Naive thymus-derived CD8-positive, alpha-beta T cell (primary cell): ENCODE results near the gene CHEK2. TPM values are rescaled to one million over a fixed set of nuclear protein-coding genes. Genes with fewer than 3 reads are reported as not detected.
A peak's percentile ranks its signal among the peaks of the same experiment; 100 is the strongest.

Experiments used
- ATAC-seq, 2 donors: fragments of 150-1000 bp; cut with Tn5 transposase in 1 of 2; sonication (Bioruptor Pico), chemical (Tn5 transposase) in 1 of 2; 1 replicate in 1 of 2; 2 replicates in 1 of 2; pipeline ENCODE4 v1.10.0; 2021; ENCODE audit warnings: mild to moderate bottlenecking in 2 of 2, moderate library complexity in 2 of 2
- POLR2A ChIA-PET: fragments of 350-600 bp; sonication (Branson Sonifier 250); formaldehyde crosslinking; loops from one replicate; lab custom pipeline; 2021; ENCODE audit warnings: antibody characterized with exemption; lab: Charles Lee
- DNase-seq, 10 donors: peaks; one replicate each; pipeline versions ENCODE4 v3.0.0 to v3.0.0-alpha.2; 2020 to 2022
- H3K27ac Mint-ChIP-seq, 10 donors: one replicate each; pipeline ENCODE4 v1.8.0; 2020 to 2022; ENCODE audit warnings: mild to moderate bottlenecking in 10 of 10, mixed read lengths in 10 of 10, moderate library complexity in 4 of 10, inconsistent platforms in 1 of 10
- H3K27me3 Mint-ChIP-seq, 5 donors: one replicate each; pipeline ENCODE4 v1.8.0; 2021 to 2022; ENCODE audit warnings: mixed read lengths in 5 of 5
- H3K36me3 Mint-ChIP-seq, 3 donors: one replicate each; pipeline ENCODE4 v1.8.0; 2020 to 2022; ENCODE audit warnings: mixed read lengths in 3 of 3, mild to moderate bottlenecking in 2 of 3, inconsistent platforms in 1 of 3
- H3K4me1 Mint-ChIP-seq, 4 donors: one replicate each; pipeline ENCODE4 v1.8.0; 2021 to 2022; ENCODE audit warnings: mixed read lengths in 4 of 4
- H3K4me3 Mint-ChIP-seq, 10 donors: one replicate each; pipeline ENCODE4 v1.8.0; 2020 to 2022; ENCODE audit warnings: mild to moderate bottlenecking in 10 of 10, mixed read lengths in 10 of 10, moderate library complexity in 6 of 10, inconsistent platforms in 1 of 10
- H3K9me3 Mint-ChIP-seq, 9 donors: one replicate each; pipeline ENCODE4 v1.8.0; 2020 to 2022; ENCODE audit warnings: mixed read lengths in 9 of 9, mild to moderate bottlenecking in 3 of 9, inconsistent platforms in 1 of 9, moderate library complexity in 1 of 9
- polyA plus RNA-seq, 3 donors: library from polyadenylated mRNA; unstranded; fragments of 300-500 nt; fragmentation: Illumina TruSeq; gene quantifications; one replicate each; pipeline ENCODE4 v1.2.3, GENCODE V29; 2021
- total RNA-seq, 8 experiments: library from RNA in 2 of 8; stranded (reverse) in 2 of 8; gene quantifications; one replicate each; pipeline ENCODE4 v1.2.3 and lab custom pipeline; 2021 to 2026

CHEK2 gene
- total RNA-seq, result 1 to 10 TPM; 6.9 to 7.7 TPM
- polyA plus RNA-seq, result 10 to 100 TPM in 1 of 3 donors, 1 to 10 TPM in 2; 6.7 to 10.1 (median 7.9) TPM
- total RNA-seq (lab: John Stamatoyannopoulos, UW), result 2.6 to 10.8 (median 3.8) reads per million in 6 experiments

DNA sequence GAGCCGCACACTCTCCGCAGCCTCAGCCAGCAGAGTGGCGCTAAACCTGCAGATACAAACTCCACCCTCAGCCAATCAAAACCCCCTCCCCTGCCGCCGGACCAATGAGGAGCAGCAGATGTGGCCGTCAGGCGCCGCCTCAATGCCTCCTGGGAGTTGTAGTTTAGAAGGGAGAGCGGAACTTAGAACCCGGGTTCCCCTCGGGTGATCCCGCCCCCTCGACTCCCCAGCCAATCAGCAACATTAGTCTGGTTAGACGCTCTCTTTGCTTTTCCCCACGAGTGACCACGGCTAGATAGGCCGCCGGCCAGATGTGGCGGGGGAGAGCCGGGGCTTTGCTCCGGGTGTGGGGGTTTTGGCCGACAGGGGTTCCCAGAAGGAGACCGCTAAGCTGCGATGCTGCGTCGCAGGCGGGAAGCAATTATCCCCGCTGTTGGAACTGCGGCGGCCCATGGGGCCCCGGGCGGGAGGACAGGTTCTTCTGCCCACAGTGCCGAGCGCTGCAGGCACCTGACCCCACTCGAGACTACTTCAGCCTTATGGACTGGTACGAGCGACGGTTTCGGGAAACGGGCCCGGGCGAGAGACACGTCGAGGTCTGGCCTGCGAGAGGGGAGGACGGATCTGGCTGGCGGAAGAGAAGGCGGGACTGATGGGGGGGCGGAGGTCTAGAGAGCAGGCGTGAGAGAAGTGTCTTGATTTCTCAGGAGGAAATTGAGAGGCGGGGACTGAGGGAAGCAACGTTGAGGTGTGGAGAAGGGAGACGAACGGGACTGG, at the start of gene CHEK2, which contains the start of gene HSCB:
Gene CHEK2, minus strand, starts transcription at position 36 of the 777 bp plus-strand sequence. CDS start 7,099 bp downstream, outside the sequence.
Gene HSCB, plus strand, starts transcription at position 255 of the 777 bp plus-strand sequence. Its CDS starts 57 bp downstream, at position 312.
- Mint-ChIP-seq H3K4me3 (peak within 1 kb of the TSS; percentile 79 to 99 (median 91)), H3K36me3 (peaks cover 0 to 32% (median 11%) of the 10 kb centered on the region in 3 donors), H3K9me3 (no peaks in the 10 kb centered on the region), H3K27me3 (no peaks in the 10 kb centered on the region), H3K4me1 (peaks cover 22 to 35% (median 27%) of the 10 kb centered on the region in 4 donors), H3K27ac (peak within 1 kb of the TSS; percentile 81 to 98 (median 92))
- ATAC-seq (peak; percentile 92 to 94), DNase-seq (peak; percentile 87 to 99 (median 96))
- POLR2A ChIA-PET, result interaction anchor here (1.0 to 1.7 kb wide), 5 partner anchors 31 to 81 kb away, joined by 3 to 7 read pairs (median 4); partner anchors contain the start of genes CCDC117 and XBP1

DNA sequence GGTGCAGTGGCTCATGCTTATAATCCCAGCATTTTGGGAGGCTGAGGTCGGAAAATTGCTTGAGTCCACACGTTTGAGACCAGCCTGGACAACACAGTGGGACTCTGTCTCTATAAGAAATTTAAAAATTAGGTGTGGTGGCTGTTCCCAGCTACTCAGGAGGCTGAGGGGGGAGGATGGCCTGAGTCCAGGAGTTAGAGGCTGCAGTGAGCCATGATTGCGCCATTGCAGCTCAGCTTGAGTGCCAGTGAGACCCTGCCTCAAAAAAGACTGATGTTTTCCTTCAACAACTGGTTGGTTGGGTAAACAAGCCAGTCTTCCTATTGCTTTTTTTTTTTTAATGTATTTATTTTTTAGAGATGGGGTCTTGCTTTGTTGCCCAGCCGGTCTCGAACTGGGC, 49.5 kb upstream of the CHEK2 start:
- ATAC-seq, result no peak
- peak overlapping the region in 7 of 10 donors; percentile 25 to 79 (median 58) for H3K27ac Mint-ChIP-seq
- H3K27me3 Mint-ChIP-seq, result no peaks in the 10 kb centered on the region
- H3K36me3 Mint-ChIP-seq, result peaks cover 5 to 75% (median 16%) of the 10 kb centered on the region in 3 donors
- no peak overlapping the region for H3K4me3 Mint-ChIP-seq
- H3K9me3 Mint-ChIP-seq, result no peaks in the 10 kb centered on the region
- H3K4me1 Mint-ChIP-seq, result peaks cover 15 to 63% (median 61%) of the 10 kb centered on the region in 4 donors
- DNase-seq, result no peak
- POLR2A ChIA-PET, result interaction anchor here (0.9 to 2.4 kb wide), 4 partner anchors 8 to 36 kb away, joined by 3 to 8 read pairs (median 4); partner anchors contain the start of gene XBP1

DNA sequence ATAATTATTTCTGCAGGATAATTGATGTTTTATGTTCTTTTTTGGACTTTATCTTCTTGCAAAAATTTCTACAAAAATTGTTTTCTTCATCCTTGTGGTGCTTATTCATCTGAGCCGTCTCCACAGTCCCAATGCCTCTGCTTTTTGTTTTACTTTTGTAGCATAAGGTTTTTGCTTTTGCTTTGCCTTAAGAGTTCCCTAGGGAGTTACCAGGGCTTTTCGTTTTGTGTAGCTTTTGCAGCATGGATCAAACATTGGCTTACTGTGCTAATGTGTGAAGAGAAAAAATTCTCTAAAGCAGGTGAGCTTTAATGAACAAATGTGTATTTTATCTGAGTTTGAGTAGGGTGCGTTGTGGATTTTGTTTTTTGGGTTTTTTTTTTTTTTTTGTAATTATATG, 47.0 kb upstream of the CHEK2 start:
- Mint-ChIP-seq H3K27ac (peak overlapping the region in 4 of 10 donors; percentile 5 to 84 (median 40)), H3K4me3 (no peak overlapping the region), H3K4me1 (peaks cover 5 to 44% (median 39%) of the 10 kb centered on the region in 4 donors), H3K36me3 (peaks cover 4 to 75% (median 6%) of the 10 kb centered on the region in 3 donors), H3K27me3 (no peaks in the 10 kb centered on the region), H3K9me3 (no peaks in the 10 kb centered on the region)
- POLR2A ChIA-PET, result interaction anchor here (0.7 kb wide), 1 partner anchor 12 kb away, joined by 3 read pairs; the partner anchor contains the start of gene XBP1
- ATAC-seq (no peak), DNase-seq (no peak)

- Mint-ChIP-seq H3K9me3 (no peaks in the 10 kb centered on the region), H3K4me1 (peaks cover 5 to 29% (median 15%) of the 10 kb centered on the region in 4 donors), H3K27ac (peak overlapping the region in 5 of 10 donors; percentile 8 to 44 (median 21)), H3K27me3 (no peaks in the 10 kb centered on the region), H3K4me3 (no peak overlapping the region), H3K36me3 (peaks cover 6 to 92% (median 6%) of the 10 kb centered on the region in 3 donors)
- ATAC-seq (no peak), DNase-seq (no peak)
- POLR2A ChIA-PET, result no interaction called here
Observed at GRCh38 chr22:28783786-28784671, 42.4 kb upstream of the CHEK2 start.

DNA sequence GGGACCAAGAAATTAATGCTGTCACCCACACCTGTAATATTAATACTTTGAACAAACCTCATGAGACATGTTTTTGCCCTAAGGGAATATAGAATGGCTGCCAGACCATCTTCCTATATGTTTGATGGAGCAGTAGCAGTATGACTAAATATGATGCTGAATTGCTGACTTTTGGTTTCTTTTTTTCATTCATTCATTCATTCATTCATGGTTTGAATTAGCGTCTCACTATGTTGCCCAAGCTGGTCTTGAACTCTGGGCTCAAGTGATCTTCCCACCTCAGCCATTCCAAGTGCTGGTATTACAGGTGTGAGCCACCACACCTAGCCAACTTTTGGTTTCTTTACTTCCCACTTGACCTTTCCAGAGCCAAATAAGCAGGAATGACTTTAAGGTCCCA, 38.7 kb upstream of the CHEK2 start:
- peaks cover 0 to 91% (median 10%) of the 10 kb centered on the region in 3 donors for H3K36me3 Mint-ChIP-seq
- ATAC-seq (no peak), DNase-seq (no peak)
- H3K4me3 Mint-ChIP-seq, result no peak overlapping the region
- H3K9me3 Mint-ChIP-seq, result no peaks in the 10 kb centered on the region
- no peaks in the 10 kb centered on the region for H3K27me3 Mint-ChIP-seq
- H3K4me1 Mint-ChIP-seq, result peaks cover 9 to 44% (median 33%) of the 10 kb centered on the region in 4 donors
- POLR2A ChIA-PET, result interaction anchor here (0.6 to 2.0 kb wide), 3 partner anchors 18 to 51 kb away, joined by 3 to 6 read pairs (median 6); partner anchors contain the start of gene XBP1
- peak overlapping the region in 2 of 10 donors; percentile 8 to 40 for H3K27ac Mint-ChIP-seq

GRCh38 chr22:28779833-28780232, 38.2 kb upstream of the CHEK2 start:
- no peak for ATAC-seq
- POLR2A ChIA-PET, result interaction anchor here (0.8 to 2.0 kb wide), 3 partner anchors 19 to 51 kb away, joined by 4 to 6 read pairs (median 6); partner anchors contain the start of gene XBP1
- Mint-ChIP-seq H3K27me3 (no peaks in the 10 kb centered on the region), H3K9me3 (no peaks in the 10 kb centered on the region), H3K4me3 (peak overlapping the region in 2 of 10 donors; percentile 13 to 19), H3K4me1 (peaks cover 11 to 49% (median 36%) of the 10 kb centered on the region in 4 donors), H3K36me3 (peaks cover 0 to 91% (median 9%) of the 10 kb centered on the region in 3 donors), H3K27ac (peak overlapping the region in 1 of 10 donors; percentile 40)
- no peak for DNase-seq

DNA sequence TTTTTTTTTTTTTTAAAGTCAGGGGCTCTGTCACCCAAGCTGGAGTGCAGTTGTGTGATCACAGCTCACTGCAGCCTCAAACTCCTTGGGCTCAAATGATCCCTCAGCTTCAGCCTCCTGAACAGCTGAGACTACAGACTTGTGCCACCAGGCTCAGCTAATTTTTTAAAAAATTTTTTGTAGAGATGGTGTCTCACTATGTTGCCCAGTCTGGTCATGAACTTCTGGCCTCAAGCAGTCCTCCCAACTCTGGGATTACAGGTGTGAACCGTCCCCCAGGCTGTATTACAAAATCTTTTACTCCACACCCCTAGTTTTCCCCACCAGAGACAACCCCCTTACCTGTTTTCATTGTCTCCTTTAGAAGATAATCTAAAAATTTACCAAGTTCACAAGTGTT, 32.8 kb upstream of the CHEK2 start:
- ATAC-seq (no peak), DNase-seq (no peak)
- POLR2A ChIA-PET, result interaction anchor here (0.7 kb wide), 1 partner anchor 264 kb away, joined by 5 read pairs; no protein-coding TSS in a partner anchor
- no peaks in the 10 kb centered on the region for H3K27me3 Mint-ChIP-seq
- H3K9me3 Mint-ChIP-seq, result no peaks in the 10 kb centered on the region
- peaks cover 5 to 53% (median 10%) of the 10 kb centered on the region in 3 donors for H3K36me3 Mint-ChIP-seq
- peak overlapping the region in 6 of 10 donors; percentile 37 to 92 (median 79) for H3K27ac Mint-ChIP-seq
- peaks cover 15 to 49% (median 40%) of the 10 kb centered on the region in 4 donors for H3K4me1 Mint-ChIP-seq
- peak overlapping the region; percentile 71 to 100 (median 94) for H3K4me3 Mint-ChIP-seq

- Mint-ChIP-seq H3K4me3 (peak overlapping the region; percentile 91 to 100 (median 96)), H3K36me3 (peaks cover 5 to 46% (median 10%) of the 10 kb centered on the region in 3 donors), H3K27me3 (no peaks in the 10 kb centered on the region), H3K4me1 (peaks cover 15 to 45% (median 37%) of the 10 kb centered on the region in 4 donors), H3K9me3 (peaks cover 0 to 3% (median 0%) of the 10 kb centered on the region in 9 donors), H3K27ac (peak overlapping the region; percentile 88 to 97 (median 94))
- POLR2A ChIA-PET, result interaction anchor here (1.6 to 2.1 kb wide), 3 partner anchors 27 to 56 kb away, joined by 6 to 24 read pairs (median 7); partner anchors contain the start of genes CHEK2, HSCB and XBP1
- DNase-seq (no peak), ATAC-seq (no peak)
Observed at GRCh38 chr22:28773461-28773867, 31.8 kb upstream of the CHEK2 start.

DNA sequence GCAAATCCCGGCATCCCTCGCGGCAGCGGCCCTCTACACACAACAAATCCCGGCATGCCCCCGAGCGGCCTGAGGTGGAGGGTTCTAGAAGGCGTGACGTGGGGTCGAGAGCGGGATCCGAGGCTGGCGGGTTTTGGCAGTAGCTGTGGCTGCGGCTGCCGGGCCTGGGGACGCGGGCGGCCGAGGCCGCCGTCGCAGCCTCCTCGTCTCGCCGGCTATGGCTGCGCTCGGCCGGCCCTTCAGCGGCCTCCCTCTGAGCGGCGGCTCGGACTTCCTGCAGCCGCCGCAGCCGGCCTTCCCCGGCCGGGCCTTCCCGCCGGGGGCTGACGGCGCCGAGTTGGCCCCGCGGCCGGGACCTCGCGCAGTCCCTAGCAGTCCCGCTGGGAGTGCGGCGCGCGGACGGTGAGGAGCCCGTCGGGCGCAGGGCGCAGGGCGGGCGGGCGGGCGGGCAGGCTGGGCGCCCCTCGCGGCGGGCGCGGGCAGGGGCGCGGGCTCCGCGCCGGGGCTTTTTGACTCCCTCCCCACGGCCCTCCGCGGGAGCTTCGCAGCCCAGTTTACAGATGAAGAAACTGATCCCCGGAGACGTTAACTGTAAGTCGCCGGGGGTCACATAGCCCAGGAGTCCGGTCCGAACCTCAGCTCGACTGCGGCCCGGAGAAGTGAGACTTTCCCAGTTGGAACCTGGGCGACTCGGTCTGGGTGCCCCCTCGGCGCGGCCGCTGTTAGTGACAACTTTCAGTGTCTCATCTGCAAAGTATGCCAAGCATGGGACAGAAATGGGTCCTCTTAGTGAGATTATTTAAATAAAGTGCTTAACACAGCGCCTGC, 31.2 kb upstream of the CHEK2 start, which contains the start of gene CCDC117:
Gene CCDC117, plus strand, starts transcription at position 63 of the 828 bp plus-strand sequence. Its CDS starts 155 bp downstream, at position 218.
- H3K4me1 Mint-ChIP-seq, result peaks cover 15 to 40% (median 33%) of the 10 kb centered on the region in 4 donors
- peak within 1 kb of the TSS; percentile 88 to 98 (median 94) for H3K27ac Mint-ChIP-seq
- DNase-seq, result peak; percentile 84 to 96 (median 90)
- POLR2A ChIA-PET, result interaction anchor here (1.0 to 2.1 kb wide), 9 partner anchors 17 to 57 kb away, joined by 3 to 24 read pairs (median 5); partner anchors contain the start of genes CHEK2, HSCB and XBP1
- H3K4me3 Mint-ChIP-seq, result peak within 1 kb of the TSS; percentile 91 to 100 (median 96)
- peaks cover 0 to 3% (median 0%) of the 10 kb centered on the region in 9 donors for H3K9me3 Mint-ChIP-seq
- no peaks in the 10 kb centered on the region for H3K27me3 Mint-ChIP-seq
- peak; percentile 92 to 94 for ATAC-seq
- H3K36me3 Mint-ChIP-seq, result peaks cover 5 to 40% (median 10%) of the 10 kb centered on the region in 3 donors

- peaks cover 0 to 3% (median 0%) of the 10 kb centered on the region in 9 donors for H3K9me3 Mint-ChIP-seq
Observed at GRCh38 chr22:28771195-28771791, 29.7 kb upstream of the CHEK2 start.

More at GRCh38 chr22:28771195-28771791, 29.7 kb upstream of the CHEK2 start:
- Mint-ChIP-seq H3K27me3 (no peaks in the 10 kb centered on the region), H3K27ac (peak overlapping the region in 1 of 10 donors; percentile 5), H3K4me3 (peak overlapping the region in 2 of 10 donors; percentile 50 to 59), H3K4me1 (peaks cover 15 to 35% (median 26%) of the 10 kb centered on the region in 4 donors), H3K36me3 (peaks cover 5 to 26% (median 10%) of the 10 kb centered on the region in 3 donors)
- POLR2A ChIA-PET, result interaction anchor here (1.3 kb wide), 1 partner anchor 21 kb away, joined by 3 read pairs; no protein-coding TSS in a partner anchor
- no peak for ATAC-seq
- no peak for DNase-seq
